ENCODE data around the gene MOV10. TPM values are rescaled to one million over a fixed set of nuclear protein-coding genes. Genes with fewer than 3 reads are reported as not detected.

The MOV10 gene
- total and polyA plus RNA-seq, 2 of the 8 experiments (the other 6 are each of a cell fraction or from before 2014, with no cell fraction given), result 57.3 to 109 TPM

DNA sequence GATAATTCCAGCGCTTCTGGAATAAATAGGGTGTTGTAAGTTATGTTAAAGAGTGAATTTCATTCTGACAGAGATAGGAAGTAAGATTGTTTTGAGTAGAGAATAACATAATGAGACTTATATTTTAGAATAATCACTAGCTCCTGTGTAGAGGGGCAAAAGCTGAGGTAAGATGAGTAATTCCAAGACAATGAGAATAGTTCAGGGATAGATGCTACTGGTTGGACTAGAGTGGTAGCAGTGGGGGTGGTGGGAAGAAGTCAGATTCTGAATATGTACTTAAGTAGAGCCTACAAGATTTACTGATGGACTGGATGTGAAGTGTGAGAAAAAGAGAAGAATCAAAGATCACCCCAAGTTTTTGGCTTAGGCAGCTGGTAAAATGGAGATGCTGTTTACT lies 23.3 kb upstream of the MOV10 start (continued):
- TF ChIP-seq CHD7 (IDR thresholded peaks at IDR 0.05; ENCODE audit: insufficient replicate concordance, low read length) (no peak), SIRT6 (IDR thresholded peaks at IDR 0.05; ENCODE audit: low read length) (no peak), CHD1 (IDR thresholded peaks at IDR 0.05; ENCODE audit: low read depth, low read length) (no peak), EP300 (IDR thresholded peaks at IDR 0.05; ENCODE audit: borderline replicate concordance in 1 of 2, low read depth in 2 of 2, low read length in 2 of 2) (no peak), TAF1 (IDR thresholded peaks at IDR 0.05; ENCODE audit: low read depth, low read length) (no peak), GABPA (IDR thresholded peaks at IDR 0.05; ENCODE audit: borderline replicate concordance, insufficient read depth, low read length) (no peak), BCL11A (IDR thresholded peaks at IDR 0.05; ENCODE audit: low read depth in 2 of 2, low read length in 2 of 2) (no peak), SP2 (IDR thresholded peaks at IDR 0.05; ENCODE audit: low read length) (no peak), CREB1 (IDR thresholded peaks at IDR 0.05) (no peak), SP1 (IDR thresholded peaks at IDR 0.05; ENCODE audit: low read depth, low read length) (no peak), POU5F1 (IDR thresholded peaks at IDR 0.05; ENCODE audit: low read depth, low read length) (no peak)
- TF ChIP-seq, protein P1, sequence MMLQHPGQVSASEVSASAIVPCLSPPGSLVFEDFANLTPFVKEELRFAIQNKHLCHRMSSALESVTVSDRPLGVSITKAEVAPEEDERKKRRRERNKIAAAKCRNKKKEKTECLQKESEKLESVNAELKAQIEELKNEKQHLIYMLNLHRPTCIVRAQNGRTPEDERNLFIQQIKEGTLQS (IDR thresholded peaks at IDR 0.05; ENCODE audit: insufficient read depth, low read depth, low read length), result no peak
